ENCODE measurements around the gene ABLIM3. TPM values are rescaled to one million over a fixed set of nuclear protein-coding genes. Genes with fewer than 3 reads are reported as not detected.
"Not testable (repeated sequence)": the region's sequence is repeated elsewhere in the genome, so short reads cannot be mapped to it uniquely, and the experiment has no call there.

Gene ABLIM3
- total RNA-seq, 1 experiment from 2014 or later: 7.0 TPM

- DNase-seq (ENCODE audit: extremely low read depth, low read depth): no peak
Measured at GRCh38 chr5:149242339-149242738, 101.0 kb downstream of the ABLIM3 start.

GRCh38 chr5:149246906-149247305 lies 105.6 kb downstream of the ABLIM3 start:
- DNase-seq (ENCODE audit: extremely low read depth, low read depth): no peak

GRCh38 chr5:149247726-149248125 lies 106.4 kb downstream of the ABLIM3 start:
- DNase-seq (ENCODE audit: extremely low read depth, low read depth): no peak

GRCh38 chr5:149251546-149251945 lies 110.3 kb downstream of the ABLIM3 start:
- no peak for DNase-seq (ENCODE audit: extremely low read depth, low read depth)

GRCh38 chr5:149254506-149254905 lies 113.2 kb downstream of the ABLIM3 start:
- DNase-seq (ENCODE audit: extremely low read depth, low read depth): no peak

GRCh38 chr5:149256451-149256850 lies 115.2 kb downstream of the ABLIM3 start:
- DNase-seq (ENCODE audit: extremely low read depth, low read depth): no peak

GRCh38 chr5:149257131-149257530 lies 115.8 kb downstream of the ABLIM3 start:
- no peak for DNase-seq (ENCODE audit: extremely low read depth, low read depth)

GRCh38 chr5:149257889-149258705 lies 116.8 kb downstream of the ABLIM3 start:
- no peak for DNase-seq (ENCODE audit: extremely low read depth, low read depth)

- no peak for DNase-seq (ENCODE audit: extremely low read depth, low read depth)
Measured at GRCh38 chr5:149260761-149261160, 119.5 kb downstream of the ABLIM3 start.

- no peak for DNase-seq (ENCODE audit: extremely low read depth, low read depth)
Measured at GRCh38 chr5:149261246-149261645, 120.0 kb downstream of the ABLIM3 start.

GRCh38 chr5:149262315-149262714 lies 121.0 kb downstream of the ABLIM3 start:
- no peak for DNase-seq (ENCODE audit: extremely low read depth, low read depth)

GRCh38 chr5:149264439-149265067 lies 123.3 kb downstream of the ABLIM3 start:
- DNase-seq (ENCODE audit: extremely low read depth, low read depth): no peak

GRCh38 chr5:149265068-149265465 lies 123.8 kb downstream of the ABLIM3 start:
- no peak for DNase-seq (ENCODE audit: extremely low read depth, low read depth)

- DNase-seq (ENCODE audit: extremely low read depth, low read depth): no peak
Measured at GRCh38 chr5:149265597-149265996, 124.3 kb downstream of the ABLIM3 start.

GRCh38 chr5:149267241-149267973 lies 126.1 kb downstream of the ABLIM3 start:
- no peak for DNase-seq (ENCODE audit: extremely low read depth, low read depth)

- peak; percentile 66 for DNase-seq (ENCODE audit: extremely low read depth, low read depth)
Measured at GRCh38 chr5:149268928-149269557, 127.8 kb downstream of the ABLIM3 start.

- no peak for DNase-seq (ENCODE audit: extremely low read depth, low read depth)
Measured at GRCh38 chr5:149271195-149271715, 130.0 kb downstream of the ABLIM3 start.

- DNase-seq (ENCODE audit: extremely low read depth, low read depth): no peak
Measured at GRCh38 chr5:149271716-149272563, 130.6 kb downstream of the ABLIM3 start, which contains the start of gene AFAP1L1. AFAP1L1 (plus strand) TSS chr5:149271859; CDS start chr5:149271969, 110 bp downstream.

GRCh38 chr5:149272781-149273180 lies 131.5 kb downstream of the ABLIM3 start:
- not testable (repeated sequence) for DNase-seq (ENCODE audit: extremely low read depth, low read depth)

- DNase-seq (ENCODE audit: extremely low read depth, low read depth): no peak
Measured at GRCh38 chr5:149273237-149273636, 131.9 kb downstream of the ABLIM3 start.
